ENCODE data around the gene CD200.

DNA sequence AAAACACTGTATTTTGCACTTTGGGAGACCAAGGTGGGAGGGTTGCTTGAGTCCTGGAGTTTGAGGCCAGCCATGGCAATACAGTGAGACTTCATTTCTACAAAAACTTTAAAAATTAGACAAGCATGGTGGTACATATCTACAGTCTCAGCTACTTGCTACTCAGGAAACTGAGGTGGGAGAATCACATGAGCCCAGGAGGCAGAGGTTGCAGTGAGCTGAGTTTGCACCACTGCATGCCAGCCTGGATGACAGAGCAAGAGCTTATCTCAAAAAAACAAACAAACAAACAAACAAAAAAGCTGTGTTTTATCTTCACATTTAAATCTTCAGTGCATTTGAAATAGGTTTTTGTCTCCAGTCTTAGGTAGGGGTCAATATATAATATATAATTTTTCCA, 34.2 kb upstream of the CD200 start:
- TF ChIP-seq CTCF (IDR thresholded peaks at IDR 0.05; ENCODE audit: low read depth, low read length, missing input control), result no peak
- no peak for TF ChIP-seq JUND (IDR thresholded peaks at IDR 0.05)
- no peak for TF ChIP-seq TAF1 (conservative IDR thresholded peaks at IDR 0.05)
- no peak for TF ChIP-seq MAX (IDR thresholded peaks at IDR 0.05)
- TF ChIP-seq, protein P1, sequence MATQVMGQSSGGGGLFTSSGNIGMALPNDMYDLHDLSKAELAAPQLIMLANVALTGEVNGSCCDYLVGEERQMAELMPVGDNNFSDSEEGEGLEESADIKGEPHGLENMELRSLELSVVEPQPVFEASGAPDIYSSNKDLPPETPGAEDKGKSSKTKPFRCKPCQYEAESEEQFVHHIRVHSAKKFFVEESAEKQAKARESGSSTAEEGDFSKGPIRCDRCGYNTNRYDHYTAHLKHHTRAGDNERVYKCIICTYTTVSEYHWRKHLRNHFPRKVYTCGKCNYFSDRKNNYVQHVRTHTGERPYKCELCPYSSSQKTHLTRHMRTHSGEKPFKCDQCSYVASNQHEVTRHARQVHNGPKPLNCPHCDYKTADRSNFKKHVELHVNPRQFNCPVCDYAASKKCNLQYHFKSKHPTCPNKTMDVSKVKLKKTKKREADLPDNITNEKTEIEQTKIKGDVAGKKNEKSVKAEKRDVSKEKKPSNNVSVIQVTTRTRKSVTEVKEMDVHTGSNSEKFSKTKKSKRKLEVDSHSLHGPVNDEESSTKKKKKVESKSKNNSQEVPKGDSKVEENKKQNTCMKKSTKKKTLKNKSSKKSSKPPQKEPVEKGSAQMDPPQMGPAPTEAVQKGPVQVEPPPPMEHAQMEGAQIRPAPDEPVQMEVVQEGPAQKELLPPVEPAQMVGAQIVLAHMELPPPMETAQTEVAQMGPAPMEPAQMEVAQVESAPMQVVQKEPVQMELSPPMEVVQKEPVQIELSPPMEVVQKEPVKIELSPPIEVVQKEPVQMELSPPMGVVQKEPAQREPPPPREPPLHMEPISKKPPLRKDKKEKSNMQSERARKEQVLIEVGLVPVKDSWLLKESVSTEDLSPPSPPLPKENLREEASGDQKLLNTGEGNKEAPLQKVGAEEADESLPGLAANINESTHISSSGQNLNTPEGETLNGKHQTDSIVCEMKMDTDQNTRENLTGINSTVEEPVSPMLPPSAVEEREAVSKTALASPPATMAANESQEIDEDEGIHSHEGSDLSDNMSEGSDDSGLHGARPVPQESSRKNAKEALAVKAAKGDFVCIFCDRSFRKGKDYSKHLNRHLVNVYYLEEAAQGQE (IDR thresholded peaks at IDR 0.05), result no peak
- no peak for TF ChIP-seq SP1 (IDR thresholded peaks at IDR 0.05)
- no peak for TF ChIP-seq FOXA2 (IDR thresholded peaks at IDR 0.05)
